Right kidney (tissue), 9 donors: Measurements from ENCODE around the gene VWC2.

ENCODE experiments used
- DNase-seq: peaks from one replicate; pipeline ENCODE4 v3.0.0-alpha.2; 2016
- long read RNA-seq, 8 donors: transcript quantifications; one replicate each; lab custom pipeline, GENCODE V29; 2026

VWC2 gene
- long read RNA-seq, donor 1 = 0 reads
- long read RNA-seq, donor 2, full-length matches to known transcripts = 1 of 1 reads
- long read RNA-seq, donor 2, partial matches to known transcripts = 0 of 1 reads
- long read RNA-seq, donor 2, other reads (novel, unspliced or antisense) = 0 of 1 reads
- long read RNA-seq, donor 3 = 0 reads
- long read RNA-seq, donor 4 = 0 reads
- long read RNA-seq, donor 5, full-length matches to known transcripts = 1 of 1 reads
- long read RNA-seq, donor 5, partial matches to known transcripts = 0 of 1 reads
- long read RNA-seq, donor 5, other reads (novel, unspliced or antisense) = 0 of 1 reads
- long read RNA-seq, donor 6, full-length matches to known transcripts = 2 of 2 reads
- long read RNA-seq, donor 6, partial matches to known transcripts = 0 of 2 reads
- long read RNA-seq, donor 6, other reads (novel, unspliced or antisense) = 0 of 2 reads
- long read RNA-seq, donor 7, full-length matches to known transcripts = 2 of 2 reads
- long read RNA-seq, donor 7, partial matches to known transcripts = 0 of 2 reads
- long read RNA-seq, donor 7, other reads (novel, unspliced or antisense) = 0 of 2 reads
- long read RNA-seq, donor 8, full-length matches to known transcripts = 1 of 1 reads
- long read RNA-seq, donor 8, partial matches to known transcripts = 0 of 1 reads
- long read RNA-seq, donor 8, other reads (novel, unspliced or antisense) = 0 of 1 reads

DNA sequence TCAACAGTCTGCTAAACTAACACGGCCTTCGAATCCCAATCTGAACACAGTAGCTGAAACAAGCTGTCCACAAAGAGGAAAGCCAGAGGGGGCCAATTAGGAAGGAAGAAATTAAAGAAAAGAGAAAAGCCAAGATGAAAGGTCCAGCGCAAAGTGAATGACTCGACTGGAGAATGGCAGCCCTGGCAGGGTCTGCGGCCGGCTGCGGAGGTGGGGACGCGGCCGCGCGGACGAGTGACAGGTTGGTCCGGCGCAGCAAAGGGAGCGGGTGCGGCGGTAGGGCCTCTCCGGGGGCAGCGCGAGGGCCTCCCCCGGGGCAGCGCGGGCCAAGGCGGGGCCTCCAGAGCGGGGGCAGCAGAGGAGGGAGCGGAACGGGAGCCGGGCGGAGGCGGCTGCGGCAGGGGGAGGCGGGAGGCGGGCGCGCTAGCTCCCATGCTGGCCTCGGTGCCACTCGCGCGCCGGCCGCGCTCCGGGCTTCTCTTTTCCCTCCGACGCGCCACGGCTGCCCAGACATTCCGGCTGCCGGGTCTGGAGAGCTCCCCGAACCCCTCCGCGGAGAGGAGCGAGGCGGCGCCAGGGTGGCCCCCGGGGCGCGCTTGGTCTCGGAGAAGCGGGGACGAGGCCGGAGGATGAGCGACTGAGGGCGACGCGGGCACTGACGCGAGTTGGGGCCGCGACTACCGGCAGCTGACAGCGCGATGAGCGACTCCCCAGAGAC is at the start of gene VWC2:
TSS of gene VWC2 (plus strand) at position 421 of the 718 bp plus-strand sequence. CDS start 1,798 bp downstream, outside the sequence.
- peak; percentile 67 for DNase-seq

DNA sequence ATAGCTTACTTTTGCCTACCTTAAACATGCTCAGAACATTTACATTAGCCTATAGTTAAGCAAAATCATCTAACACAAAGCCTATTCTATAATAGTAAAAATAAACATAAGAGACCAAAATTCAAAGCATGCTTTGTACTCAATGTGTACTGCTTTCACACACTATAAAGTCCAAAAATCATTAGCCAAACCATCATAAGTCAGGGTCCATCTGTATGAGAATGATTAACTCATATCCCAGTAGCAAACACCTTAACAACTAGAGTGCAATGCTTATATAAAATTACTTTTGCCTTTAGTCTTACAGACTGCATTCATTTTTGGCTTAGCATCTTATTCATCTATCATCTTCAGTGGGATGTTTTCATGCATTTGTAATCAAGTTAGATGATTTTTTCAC is 49.4 kb upstream of the VWC2 start:
- no peak for DNase-seq

DNA sequence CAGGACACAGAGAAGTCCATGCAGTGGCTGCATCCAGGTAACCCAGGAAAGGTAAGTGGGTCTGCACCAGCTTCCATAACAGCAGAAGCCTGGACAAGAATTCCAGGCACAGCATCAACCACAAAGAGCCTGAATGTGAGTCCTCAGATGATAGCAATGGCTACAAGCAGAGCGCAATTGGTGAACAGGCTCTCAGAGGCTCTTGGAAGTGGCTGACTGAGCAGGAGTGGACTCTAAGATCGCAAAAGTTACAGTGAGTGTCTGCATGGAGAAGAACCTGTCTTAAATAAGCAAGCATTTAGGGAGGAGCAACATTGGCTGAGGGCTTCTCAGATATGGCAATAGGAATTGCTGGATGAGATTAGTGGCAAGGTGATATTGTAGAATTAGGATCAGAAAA is 41.6 kb upstream of the VWC2 start:
- DNase-seq = no peak

DNA sequence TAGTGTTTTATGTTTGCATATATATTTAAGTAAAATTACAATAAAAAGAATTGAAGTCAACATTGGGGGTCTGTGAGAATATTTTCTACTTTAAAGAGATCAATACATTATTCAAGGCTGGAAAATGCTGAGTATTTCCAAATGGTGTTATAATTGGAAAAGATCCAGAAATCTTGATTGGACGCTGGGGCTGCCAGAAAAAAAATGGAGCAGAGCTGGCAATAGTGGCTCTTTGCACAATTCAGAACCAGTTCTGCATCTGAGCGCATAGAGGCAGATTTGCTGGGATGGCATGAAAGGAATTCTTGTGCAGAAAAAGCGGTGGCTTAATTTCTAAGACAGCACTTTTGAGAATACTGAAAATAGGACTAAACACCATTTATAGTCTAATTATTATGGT is 10.8 kb upstream of the VWC2 start:
- no peak for DNase-seq

DNA sequence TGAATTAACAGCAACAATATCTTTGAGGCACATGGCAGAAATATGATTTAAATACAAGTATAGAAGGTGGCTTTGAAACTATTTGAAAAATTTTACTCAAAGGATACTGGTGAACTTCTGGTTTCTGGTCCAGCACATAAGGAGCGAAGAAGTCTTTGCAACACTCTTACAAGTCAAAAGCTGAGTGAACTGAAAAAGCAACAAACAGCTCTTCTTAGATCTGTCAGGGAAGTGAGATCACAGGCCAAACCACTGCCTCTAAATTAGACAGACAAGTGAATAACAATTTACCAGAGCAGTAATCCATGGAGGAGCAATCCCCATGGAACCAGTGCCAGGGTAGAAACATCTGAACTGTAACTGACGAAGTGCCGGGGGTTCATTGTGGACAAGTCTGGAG is 9.6 kb upstream of the VWC2 start:
- no peak for DNase-seq

DNA sequence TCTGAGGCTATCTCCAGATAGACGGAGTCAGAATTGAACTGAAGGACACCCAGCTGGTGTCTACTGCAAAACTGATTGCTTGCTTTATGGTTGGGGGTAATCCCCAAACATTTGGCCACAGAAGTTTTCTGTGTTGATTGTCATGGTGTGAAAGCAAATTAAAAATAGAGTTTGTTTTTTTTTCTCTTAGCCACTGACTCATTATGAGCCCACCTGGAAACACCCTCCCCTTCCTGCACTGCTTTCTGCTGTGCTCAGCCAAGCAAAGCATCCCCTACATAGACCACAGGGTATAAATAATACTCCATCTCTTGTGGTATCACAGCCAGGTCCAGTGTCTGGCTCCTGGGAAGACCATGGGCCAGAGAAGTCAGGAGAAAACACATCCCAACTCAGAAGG is 6.5 kb upstream of the VWC2 start:
- DNase-seq = no peak

DNA sequence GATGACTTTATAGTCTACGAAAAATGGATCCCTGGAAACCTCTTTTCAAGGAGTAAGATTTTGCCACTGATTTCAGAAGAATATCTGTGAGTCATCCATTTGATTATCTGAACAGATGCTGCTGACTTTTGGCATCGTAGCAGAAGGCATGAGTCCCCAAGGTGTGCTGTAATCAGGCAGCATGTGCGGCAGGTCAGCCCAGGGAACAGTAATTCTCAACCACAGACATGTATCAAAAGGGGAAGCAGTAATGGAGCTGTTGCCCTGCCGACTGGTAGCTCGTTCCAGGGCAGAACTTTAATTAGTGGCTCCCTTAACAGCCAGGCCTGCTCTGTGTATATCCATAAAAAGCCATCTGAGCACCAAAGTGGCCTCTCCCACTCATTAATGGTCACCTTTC is 5.7 kb upstream of the VWC2 start:
- DNase-seq = no peak

DNA sequence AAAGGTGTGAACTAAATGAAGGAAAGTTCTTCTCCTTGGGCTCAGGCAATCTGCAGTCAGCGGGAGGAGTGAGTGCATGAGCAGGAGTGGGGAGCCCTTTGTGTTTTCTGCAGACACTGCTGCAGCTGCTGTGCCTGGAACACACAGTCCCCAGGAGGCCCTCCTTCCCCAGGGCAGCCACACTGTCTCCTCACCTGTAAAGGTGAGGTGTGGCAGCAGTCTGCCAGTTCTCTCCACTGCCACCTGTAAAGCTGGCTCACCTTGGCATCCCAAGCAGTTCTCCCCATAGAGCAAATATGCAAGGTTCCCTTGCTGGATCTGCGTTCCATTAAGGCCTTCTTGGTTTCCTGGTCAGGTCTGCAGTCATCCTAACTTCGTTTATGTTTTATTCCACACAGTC is 5.2 kb upstream of the VWC2 start:
- DNase-seq = no peak

DNA sequence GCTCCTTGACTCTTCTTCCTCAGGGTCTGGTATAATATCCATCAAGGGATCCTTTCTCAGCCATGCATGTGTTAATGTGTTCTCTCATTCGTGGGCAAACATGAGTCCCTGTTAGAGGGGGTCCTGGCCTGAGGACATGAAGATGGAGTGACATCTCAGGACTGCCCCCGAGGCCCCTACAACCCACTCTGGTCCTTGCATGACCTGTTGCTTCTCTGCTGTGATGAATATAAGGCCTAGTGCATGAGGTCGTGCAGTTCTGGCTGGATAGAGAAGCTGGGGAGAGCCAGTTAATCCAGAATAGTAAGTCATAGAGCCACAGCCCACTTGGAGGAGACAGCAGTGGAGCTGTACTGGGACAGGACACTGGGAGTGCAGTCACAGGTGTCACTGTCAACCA is 4.6 kb upstream of the VWC2 start:
- DNase-seq = no peak

DNA sequence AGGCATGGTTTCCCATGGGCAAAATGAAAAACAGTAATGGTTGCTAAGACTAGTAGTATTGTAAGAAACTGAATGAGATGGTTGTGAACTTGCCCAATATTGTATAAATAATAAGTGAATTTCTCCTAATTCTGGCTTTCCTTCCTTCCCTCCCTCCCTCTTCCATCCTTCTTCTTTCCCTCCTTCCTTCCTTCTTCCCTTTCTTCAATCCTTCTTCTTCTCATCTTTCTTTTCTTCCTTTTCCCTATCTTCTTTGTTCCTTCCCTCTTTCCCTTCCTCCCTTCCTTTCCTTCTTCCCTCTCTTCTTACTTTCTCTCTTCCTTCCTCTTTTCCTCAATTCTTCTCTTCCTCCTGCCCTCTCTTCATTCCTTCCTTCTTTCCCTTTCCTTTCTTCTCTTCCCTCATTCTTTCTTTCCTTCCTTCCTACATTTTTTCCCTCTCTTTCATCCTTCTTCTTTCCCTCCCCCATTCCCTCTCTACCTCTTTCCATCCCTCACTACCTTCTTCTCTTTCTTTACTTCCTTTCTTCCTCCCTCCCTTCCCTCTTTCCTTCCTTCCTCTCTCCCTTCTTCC is 4.1 kb upstream of the VWC2 start:
- no peak for DNase-seq

DNA sequence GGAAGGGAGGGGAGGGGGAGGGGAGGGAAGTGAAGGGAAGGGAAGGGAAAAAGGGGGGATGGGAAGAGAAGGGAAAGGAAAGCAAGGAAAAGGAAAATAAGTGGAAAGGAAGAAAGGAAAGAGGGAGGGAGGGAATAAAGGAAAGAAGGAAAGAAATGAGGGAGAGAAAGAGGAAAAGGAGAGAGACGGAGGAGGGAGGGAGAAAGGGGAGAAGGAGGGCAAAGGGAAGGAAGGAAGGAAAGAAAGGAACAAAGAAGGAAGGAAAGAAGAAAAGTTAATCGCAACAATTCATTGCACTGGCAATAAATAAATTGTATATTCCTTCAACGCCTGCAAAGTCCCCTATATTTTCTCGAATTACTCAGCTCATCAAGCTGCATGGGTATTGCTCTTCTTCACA is 2.6 kb upstream of the VWC2 start:
- no peak for DNase-seq

DNA sequence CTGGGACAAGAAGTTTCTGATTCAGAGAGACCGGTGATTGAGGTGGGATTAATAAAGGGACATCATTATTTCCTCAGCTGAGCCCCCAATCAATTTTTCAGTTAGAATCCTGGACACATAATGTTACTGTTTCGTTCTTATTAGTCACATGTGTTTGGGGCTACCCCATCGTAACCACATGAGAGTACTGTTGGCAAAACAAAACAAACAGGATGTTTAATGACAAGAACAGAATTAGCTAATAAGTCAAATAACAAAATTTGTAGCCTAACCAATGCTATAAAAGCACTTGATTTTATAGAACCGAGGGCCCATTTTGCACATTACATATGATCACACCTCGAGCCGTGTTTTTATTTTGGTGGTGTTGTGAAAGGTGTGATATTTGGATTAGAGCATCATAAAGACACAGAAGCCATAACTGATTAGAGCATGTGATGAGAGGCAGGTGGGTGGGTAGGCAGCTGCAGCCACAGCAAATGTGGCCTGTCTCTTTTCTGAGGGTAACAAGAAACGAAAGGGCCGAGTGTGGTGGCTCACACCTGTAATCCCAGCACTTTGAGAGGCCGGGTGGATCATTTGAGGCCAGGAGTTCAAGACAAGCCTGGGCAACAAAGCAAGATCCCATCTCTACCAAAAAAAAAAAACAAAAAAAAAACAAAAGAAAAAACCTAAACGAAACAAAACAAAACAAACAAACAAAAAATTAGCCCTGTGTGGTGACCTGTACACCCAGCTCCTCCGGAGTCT is 1.8 kb upstream of the VWC2 start:
- DNase-seq = no peak

DNA sequence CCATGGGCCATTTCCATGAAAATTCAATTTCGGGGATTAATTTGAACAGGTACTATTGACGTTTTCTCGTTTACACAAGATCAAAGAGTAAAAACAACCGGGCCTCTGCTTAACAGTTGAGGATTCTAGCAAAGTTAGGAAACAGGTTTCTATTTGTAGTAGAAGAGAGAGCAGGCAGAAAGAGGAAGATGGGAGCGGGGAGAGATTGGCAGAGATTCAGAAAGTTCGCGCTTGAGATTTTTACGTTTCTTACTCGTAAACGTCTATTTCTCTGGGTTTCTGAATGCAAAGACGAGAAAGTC is 571 bp upstream of the VWC2 start:
- no peak for DNase-seq

DNA sequence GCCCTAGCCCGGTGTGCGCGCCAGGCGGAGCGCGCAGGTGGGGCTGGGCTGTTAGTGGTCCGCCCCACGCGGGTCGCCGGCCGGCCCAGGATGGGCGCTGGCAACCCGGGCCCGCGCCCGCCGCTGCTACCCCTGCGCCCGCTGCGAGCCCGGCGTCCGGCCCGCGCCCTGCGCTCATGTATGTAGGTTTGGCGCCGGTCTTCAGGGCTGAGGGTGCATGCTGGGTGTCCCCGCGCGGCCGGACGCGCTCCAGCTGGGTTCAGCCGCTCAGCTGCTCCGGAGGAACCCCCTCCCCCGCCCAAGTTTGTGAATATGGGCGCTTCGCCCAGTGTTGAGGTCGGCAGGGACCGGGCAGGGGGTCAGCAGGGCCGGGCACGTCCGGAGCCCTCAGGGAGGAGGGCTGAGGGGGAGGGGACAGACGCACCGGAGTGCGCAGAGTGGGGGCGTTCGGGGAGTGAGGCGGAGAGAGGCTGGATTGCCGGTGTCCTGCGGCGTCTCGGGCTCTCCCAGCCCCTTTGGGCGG is 559 bp downstream of the VWC2 start:
- DNase-seq = peak; percentile 69

DNA sequence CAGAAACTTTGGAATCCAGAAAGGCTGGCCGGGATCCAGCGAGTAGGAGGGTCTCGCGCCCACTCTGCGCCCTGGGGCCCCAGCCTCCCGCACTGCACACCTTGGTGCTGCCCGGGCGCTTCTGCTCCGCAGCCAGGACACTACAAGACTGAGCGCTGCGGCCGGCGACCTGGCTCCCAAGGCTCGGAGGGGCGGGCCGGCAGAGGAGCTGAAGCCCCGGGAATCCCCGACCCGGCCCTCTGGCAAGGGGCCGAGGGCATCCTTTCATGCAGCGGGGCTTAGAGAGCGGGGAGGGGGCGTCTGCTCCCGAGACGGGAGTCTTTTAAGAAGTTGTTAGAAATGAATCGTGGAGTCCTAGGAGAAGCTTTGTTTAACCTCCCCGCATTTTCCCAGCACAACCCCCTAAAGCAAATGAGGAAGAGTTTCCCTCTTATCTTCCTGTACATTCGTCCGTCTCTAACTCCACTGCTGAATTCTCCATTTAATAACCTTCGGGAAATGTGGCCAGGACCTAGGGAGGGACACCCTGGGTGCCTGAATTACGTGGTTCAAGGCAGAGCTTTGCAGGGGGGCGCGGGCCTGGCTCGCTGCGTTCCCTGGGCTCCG is 1.1 kb downstream of the VWC2 start:
- peak; percentile 69 for DNase-seq

DNA sequence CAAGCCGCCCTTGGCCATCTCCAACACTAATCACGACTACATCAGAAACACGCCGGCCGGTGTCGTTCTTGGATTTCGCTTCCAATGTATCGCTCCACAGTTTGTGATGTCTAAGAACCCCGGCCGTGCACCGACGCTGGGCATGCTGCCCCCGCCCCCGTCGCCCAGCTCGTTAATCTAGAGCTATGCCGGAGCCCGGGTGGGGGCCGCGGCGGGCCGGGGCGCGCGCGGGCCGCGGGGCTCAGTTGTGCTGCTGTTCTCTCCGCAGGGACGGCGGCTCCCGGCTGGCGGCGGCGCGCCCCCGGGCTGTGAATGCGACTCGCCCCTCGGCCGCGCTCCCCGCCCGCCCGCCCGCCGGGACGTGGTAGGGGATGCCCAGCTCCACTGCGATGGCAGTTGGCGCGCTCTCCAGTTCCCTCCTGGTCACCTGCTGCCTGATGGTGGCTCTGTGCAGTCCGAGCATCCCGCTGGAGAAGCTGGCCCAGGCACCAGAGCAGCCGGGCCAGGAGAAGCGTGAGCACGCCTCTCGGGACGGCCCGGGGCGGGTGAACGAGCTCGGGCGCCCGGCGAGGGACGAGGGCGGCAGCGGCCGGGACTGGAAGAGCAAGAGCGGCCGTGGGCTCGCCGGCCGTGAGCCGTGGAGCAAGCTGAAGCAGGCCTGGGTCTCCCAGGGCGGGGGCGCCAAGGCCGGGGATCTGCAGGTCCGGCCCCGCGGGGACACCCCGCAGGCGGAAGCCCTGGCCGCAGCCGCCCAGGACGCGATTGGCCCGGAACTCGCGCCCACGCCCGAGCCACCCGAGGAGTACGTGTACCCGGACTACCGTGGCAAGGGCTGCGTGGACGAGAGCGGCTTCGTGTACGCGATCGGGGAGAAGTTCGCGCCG is 1.9 kb downstream of the VWC2 start:
- DNase-seq = peak; percentile 76

DNA sequence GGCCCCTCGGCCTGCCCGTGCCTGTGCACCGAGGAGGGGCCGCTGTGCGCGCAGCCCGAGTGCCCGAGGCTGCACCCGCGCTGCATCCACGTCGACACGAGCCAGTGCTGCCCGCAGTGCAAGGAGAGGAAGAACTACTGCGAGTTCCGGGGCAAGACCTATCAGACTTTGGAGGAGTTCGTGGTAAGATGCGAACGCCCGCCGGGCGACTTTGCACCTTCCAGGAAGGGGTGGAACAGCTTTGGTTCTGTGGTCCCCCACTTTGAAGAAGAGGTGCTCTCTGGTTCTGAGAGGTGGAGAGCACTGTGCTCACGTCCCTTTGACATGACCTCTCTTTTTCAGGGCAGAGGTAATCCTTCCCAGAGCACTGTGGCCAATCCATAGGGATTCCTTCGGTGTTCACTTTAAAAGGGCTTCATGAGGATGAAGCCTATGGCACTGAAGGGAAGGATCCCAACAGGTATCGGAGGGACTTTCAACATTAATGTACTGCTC is 2.6 kb downstream of the VWC2 start:
- no peak for DNase-seq

DNA sequence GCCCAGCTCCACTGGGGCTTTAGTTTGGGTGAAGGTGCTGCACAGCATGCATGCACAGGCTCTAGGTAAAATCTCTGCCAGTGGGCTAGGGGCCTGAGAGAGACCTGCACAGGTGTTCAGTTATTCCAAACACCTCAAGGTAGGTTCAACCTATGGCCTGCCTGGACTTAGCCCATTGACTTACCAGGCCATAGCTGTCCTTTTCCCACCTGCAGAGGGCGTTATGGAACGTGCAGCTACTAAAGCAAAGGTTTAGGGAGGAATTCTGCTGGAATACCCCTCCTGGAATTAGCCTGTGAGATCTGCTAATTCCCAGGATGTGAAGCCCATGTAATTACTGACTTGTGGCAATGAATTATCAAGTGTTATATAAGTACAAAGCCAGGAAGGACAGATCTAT is 3.6 kb downstream of the VWC2 start:
- no peak for DNase-seq

DNA sequence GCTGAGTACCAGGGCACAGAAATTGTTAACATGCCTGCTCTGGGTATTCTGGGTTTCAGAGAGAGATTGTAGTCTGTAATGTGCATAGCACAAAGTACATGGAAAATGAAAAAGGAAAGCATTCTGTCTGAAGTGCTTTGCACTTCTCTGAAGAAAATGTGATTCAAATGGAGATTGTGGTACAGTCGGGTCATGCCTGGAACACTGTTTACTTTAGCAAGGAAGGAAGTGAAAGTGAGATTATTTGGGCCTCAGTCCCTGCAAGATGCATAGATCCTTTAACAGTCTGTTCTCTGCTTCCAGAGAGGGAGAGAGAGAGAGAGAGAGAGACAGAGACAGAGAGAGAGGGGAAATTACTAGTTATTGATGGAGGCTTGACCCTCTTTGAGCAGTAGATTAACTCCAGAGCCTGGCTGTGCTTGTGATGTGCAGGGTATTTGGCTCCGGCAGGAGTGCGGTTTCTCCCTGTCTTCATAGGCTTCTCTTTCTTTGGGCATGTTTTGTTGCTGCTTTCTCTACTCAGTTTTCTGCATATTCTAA is 5.4 kb downstream of the VWC2 start:
- DNase-seq = no peak

DNA sequence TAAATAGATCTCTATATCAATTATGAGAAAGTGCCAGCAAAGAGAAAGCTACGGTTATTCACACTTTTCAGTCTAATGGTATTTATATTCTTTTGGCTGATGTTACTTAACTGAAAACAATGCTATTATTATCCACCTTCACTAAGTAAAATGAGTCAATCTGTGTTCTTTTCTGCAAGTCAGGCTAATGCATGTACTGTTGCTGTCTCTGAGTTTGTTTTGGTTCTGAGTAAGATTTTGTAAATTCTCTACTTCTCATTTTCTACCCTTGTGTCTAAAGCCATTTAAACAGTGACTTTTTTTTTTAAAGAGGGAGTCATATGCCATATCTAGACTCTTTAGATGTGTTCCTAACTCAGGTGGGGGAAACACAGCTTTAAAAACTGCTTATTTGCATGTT is 7.5 kb downstream of the VWC2 start:
- no peak for DNase-seq
